ENCODE measurements around the gene CAP1. TPM values are rescaled to one million over a fixed set of nuclear protein-coding genes. Genes with fewer than 3 reads are reported as not detected.

The CAP1 gene
- total and polyA plus RNA-seq, 2 of the 13 experiments (the other 11 are each of a cell fraction or from before 2014, with no cell fraction given): 174 to 195 TPM

DNA sequence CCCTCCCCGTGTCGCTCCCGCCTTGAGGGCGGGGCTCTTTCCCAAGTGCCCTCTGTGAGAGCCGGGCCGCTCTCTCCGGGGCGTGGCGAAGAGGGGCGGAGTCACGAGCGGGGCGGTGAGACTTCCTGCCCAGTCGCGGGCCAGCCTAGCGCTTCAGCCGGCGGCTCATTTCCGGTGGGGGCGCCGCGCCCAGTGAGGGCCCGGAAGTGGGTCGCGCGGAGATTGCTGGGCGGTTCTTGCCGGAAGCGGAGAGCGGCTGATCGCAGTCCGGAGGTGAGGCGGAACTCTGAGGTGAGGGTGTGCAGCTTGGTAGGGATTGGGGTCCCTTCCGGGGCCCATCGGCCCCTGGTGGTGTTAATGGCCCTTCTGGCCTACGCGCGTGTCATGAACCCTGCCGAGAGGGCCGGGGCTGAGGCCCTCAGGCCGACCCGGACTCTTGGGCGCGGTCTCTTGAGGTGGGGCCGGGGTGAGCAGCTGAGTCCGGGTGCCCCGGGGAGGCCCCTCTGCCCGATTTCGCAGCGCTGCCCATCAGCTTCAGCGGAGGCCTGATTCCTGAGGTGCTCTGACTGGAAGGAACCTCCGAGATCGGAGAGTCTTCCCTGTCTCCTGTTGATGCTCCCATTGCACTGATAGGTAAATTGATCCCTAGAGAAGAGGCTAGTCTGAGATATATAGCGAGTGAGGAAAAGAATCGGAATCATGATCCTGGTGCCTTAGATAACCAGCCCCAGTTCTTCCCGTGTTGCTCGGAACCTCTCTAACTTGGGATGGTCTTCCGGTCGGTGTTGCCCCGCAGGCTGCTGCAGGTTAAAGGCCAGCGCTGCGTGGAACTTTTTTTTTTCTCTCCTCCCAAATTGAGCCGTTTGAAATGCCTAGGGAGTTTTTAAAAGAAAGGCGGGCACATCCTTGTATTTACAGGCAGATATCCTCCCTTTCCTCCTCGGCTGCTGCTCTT lies at the start of gene CAP1 (continued):
- no peak for TF ChIP-seq RFXAP (CRISPR knock-in tag; IDR thresholded peaks at IDR 0.05; ENCODE audit: borderline replicate concordance)
- TF ChIP-seq, protein P1, sequence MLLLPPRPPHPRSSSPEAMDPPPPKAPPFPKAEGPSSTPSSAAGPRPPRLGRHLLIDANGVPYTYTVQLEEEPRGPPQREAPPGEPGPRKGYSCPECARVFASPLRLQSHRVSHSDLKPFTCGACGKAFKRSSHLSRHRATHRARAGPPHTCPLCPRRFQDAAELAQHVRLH (CRISPR knock-in tag; IDR thresholded peaks at IDR 0.05; ENCODE audit: borderline replicate concordance, low read depth): peak; percentile 59; the same call in 1 of the 2 replicates
- no peak for TF ChIP-seq HOXA7 (CRISPR knock-in tag; IDR thresholded peaks at IDR 0.05)
- TF ChIP-seq HOXA9 (CRISPR knock-in tag; IDR thresholded peaks at IDR 0.05; ENCODE audit: borderline replicate concordance): 0 out of 2 replicates have a peak, but pooled peaks have one; percentile 50
- 0 out of 2 replicates have a peak, but pooled peaks have one; percentile 30 for TF ChIP-seq JUND (CRISPR knock-in tag; IDR thresholded peaks at IDR 0.05)
- TF ChIP-seq, protein P2, sequence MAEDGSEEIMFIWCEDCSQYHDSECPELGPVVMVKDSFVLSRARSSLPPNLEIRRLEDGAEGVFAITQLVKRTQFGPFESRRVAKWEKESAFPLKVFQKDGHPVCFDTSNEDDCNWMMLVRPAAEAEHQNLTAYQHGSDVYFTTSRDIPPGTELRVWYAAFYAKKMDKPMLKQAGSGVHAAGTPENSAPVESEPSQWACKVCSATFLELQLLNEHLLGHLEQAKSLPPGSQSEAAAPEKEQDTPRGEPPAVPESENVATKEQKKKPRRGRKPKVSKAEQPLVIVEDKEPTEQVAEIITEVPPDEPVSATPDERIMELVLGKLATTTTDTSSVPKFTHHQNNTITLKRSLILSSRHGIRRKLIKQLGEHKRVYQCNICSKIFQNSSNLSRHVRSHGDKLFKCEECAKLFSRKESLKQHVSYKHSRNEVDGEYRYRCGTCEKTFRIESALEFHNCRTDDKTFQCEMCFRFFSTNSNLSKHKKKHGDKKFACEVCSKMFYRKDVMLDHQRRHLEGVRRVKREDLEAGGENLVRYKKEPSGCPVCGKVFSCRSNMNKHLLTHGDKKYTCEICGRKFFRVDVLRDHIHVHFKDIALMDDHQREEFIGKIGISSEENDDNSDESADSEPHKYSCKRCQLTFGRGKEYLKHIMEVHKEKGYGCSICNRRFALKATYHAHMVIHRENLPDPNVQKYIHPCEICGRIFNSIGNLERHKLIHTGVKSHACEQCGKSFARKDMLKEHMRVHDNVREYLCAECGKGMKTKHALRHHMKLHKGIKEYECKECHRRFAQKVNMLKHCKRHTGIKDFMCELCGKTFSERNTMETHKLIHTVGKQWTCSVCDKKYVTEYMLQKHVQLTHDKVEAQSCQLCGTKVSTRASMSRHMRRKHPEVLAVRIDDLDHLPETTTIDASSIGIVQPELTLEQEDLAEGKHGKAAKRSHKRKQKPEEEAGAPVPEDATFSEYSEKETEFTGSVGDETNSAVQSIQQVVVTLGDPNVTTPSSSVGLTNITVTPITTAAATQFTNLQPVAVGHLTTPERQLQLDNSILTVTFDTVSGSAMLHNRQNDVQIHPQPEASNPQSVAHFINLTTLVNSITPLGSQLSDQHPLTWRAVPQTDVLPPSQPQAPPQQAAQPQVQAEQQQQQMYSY (CRISPR knock-in tag; IDR thresholded peaks at IDR 0.05): no peak
- no peak for TF ChIP-seq ZNF468 (CRISPR knock-in tag; IDR thresholded peaks at IDR 0.05)
- TF ChIP-seq, protein P3, sequence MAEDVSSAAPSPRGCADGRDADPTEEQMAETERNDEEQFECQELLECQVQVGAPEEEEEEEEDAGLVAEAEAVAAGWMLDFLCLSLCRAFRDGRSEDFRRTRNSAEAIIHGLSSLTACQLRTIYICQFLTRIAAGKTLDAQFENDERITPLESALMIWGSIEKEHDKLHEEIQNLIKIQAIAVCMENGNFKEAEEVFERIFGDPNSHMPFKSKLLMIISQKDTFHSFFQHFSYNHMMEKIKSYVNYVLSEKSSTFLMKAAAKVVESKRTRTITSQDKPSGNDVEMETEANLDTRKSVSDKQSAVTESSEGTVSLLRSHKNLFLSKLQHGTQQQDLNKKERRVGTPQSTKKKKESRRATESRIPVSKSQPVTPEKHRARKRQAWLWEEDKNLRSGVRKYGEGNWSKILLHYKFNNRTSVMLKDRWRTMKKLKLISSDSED (CRISPR knock-in tag; IDR thresholded peaks at IDR 0.05): no peak
- TF ChIP-seq, protein P4, sequence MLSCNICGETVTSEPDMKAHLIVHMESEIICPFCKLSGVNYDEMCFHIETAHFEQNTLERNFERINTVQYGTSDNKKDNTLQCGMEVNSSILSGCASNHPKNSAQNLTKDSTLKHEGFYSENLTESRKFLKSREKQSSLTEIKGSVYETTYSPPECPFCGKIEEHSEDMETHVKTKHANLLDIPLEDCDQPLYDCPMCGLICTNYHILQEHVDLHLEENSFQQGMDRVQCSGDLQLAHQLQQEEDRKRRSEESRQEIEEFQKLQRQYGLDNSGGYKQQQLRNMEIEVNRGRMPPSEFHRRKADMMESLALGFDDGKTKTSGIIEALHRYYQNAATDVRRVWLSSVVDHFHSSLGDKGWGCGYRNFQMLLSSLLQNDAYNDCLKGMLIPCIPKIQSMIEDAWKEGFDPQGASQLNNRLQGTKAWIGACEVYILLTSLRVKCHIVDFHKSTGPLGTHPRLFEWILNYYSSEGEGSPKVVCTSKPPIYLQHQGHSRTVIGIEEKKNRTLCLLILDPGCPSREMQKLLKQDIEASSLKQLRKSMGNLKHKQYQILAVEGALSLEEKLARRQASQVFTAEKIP (CRISPR knock-in tag; IDR thresholded peaks at IDR 0.05; ENCODE audit: borderline replicate concordance): no peak
- no peak for TF ChIP-seq HNRNPH1 (optimal IDR thresholded peaks at IDR 0.05; ENCODE audit: low read depth, low read length)
- TF ChIP-seq, protein P5, sequence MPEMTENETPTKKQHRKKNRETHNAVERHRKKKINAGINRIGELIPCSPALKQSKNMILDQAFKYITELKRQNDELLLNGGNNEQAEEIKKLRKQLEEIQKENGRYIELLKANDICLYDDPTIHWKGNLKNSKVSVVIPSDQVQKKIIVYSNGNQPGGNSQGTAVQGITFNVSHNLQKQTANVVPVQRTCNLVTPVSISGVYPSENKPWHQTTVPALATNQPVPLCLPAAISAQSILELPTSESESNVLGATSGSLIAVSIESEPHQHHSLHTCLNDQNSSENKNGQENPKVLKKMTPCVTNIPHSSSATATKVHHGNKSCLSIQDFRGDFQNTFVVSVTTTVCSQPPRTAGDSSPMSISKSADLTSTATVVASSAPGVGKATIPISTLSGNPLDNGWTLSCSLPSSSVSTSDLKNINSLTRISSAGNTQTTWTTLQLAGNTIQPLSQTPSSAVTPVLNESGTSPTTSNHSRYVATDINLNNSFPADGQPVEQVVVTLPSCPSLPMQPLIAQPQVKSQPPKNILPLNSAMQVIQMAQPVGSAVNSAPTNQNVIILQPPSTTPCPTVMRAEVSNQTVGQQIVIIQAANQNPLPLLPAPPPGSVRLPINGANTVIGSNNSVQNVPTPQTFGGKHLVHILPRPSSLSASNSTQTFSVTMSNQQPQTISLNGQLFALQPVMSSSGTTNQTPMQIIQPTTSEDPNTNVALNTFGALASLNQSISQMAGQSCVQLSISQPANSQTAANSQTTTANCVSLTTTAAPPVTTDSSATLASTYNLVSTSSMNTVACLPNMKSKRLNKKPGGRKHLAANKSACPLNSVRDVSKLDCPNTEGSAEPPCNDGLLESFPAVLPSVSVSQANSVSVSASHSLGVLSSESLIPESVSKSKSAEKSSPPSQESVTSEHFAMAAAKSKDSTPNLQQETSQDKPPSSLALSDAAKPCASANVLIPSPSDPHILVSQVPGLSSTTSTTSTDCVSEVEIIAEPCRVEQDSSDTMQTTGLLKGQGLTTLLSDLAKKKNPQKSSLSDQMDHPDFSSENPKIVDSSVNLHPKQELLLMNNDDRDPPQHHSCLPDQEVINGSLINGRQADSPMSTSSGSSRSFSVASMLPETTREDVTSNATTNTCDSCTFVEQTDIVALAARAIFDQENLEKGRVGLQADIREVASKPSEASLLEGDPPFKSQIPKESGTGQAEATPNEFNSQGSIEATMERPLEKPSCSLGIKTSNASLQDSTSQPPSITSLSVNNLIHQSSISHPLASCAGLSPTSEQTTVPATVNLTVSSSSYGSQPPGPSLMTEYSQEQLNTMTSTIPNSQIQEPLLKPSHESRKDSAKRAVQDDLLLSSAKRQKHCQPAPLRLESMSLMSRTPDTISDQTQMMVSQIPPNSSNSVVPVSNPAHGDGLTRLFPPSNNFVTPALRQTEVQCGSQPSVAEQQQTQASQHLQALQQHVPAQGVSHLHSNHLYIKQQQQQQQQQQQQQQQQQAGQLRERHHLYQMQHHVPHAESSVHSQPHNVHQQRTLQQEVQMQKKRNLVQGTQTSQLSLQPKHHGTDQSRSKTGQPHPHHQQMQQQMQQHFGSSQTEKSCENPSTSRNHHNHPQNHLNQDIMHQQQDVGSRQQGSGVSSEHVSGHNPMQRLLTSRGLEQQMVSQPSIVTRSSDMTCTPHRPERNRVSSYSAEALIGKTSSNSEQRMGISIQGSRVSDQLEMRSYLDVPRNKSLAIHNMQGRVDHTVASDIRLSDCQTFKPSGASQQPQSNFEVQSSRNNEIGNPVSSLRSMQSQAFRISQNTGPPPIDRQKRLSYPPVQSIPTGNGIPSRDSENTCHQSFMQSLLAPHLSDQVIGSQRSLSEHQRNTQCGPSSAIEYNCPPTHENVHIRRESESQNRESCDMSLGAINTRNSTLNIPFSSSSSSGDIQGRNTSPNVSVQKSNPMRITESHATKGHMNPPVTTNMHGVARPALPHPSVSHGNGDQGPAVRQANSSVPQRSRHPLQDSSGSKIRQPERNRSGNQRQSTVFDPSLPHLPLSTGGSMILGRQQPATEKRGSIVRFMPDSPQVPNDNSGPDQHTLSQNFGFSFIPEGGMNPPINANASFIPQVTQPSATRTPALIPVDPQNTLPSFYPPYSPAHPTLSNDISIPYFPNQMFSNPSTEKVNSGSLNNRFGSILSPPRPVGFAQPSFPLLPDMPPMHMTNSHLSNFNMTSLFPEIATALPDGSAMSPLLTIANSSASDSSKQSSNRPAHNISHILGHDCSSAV (CRISPR knock-in tag; IDR thresholded peaks at IDR 0.05; ENCODE audit: borderline replicate concordance): no peak
